OCI-LY7 (cell line): ENCODE results near the gene RBM23.

Experiments used
- CTCF ChIP-seq: fragments of 200-600 bp; sonication (generic); conservative IDR thresholded peaks from 2 replicates; pipeline ENCODE4 v1.5.1; 2014; ENCODE audit warnings: mild to moderate bottlenecking, antibody characterized with exemption, low read length, moderate library complexity, mixed read lengths
- EZH2phosphoT487 ChIP-seq: fragments of 200-600 bp; sonication (generic); IDR thresholded peaks from 2 replicates; pipeline ENCODE4 v1.6.1; 2018; ENCODE audit warnings: low read depth, borderline replicate concordance, mild to moderate bottlenecking, mixed run types, antibody characterized with exemption, low read length, moderate library complexity, mixed read lengths

- TF ChIP-seq CTCF (no peak), EZH2phosphoT487 (no peak)
Measured at GRCh38 chr14:22846811-22847307, 72.1 kb downstream of the RBM23 start.
